ENCODE results near the gene TLCD4.
"Not testable (repeated sequence)": the region's sequence is repeated elsewhere in the genome, so short reads cannot be mapped to it uniquely, and the experiment has no call there.

The TLCD4 gene

GRCh38 chr1:95154096-95154495 lies 36.9 kb downstream of the TLCD4 start:
- DNase-seq (ENCODE audit: low spot score): no peak

DNA sequence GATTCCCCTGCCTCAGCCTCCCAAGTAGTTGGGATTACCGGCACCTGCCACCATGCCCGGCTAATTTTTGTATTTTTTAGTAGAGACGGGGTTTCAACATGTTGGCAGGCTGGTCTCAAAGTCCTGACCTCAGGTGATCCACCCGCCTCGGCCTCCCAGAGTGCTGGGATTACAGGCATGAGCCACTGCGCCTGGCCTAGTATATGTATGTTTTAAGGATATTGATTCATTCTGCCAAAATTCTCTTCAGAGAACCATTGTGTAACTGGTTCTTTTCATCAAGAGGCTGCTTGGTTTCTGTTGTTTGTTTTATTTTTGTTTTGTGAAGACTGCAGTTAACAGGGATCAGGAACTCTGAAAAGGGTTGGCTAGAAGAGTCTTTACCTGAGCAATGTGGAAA lies 48.4 kb downstream of the TLCD4 start:
- DNase-seq (ENCODE audit: low spot score): not testable (repeated sequence)
